OCI-LY3 (cell line): ENCODE results near the gene FTO.

Experiments used
- H2AFZ ChIP-seq: fragments of 200-600, 300-600 bp; shearing (Covaris generic); 2 replicates; pipeline ENCODE4 v1.6.0; 2014; ENCODE audit warnings: antibody characterized with exemption, low read depth, low read length
- H3K27ac ChIP-seq: fragments of 200-600, 300-600 bp; sonication (generic); 2 replicates; pipeline ENCODE4 v1.5.1; 2014; ENCODE audit warnings: mild to moderate bottlenecking, low read length, moderate library complexity, mixed read lengths
- H3K27me3 ChIP-seq: fragments of 200-600, 300-600 bp; sonication (generic); 2 replicates; pipeline ENCODE4 v1.6.1; 2014; ENCODE audit warnings: low read depth, low read length, mixed read lengths
- H3K36me3 ChIP-seq: fragments of 200-600, 300-600 bp; sonication (generic); replicated peaks from 2 replicates; pipeline ENCODE3; 2014; ENCODE audit warnings: low read depth, low read length, mixed read lengths
- H3K4me1 ChIP-seq: fragments of 300-600, 200-600 bp; sonication (generic); 2 replicates; pipeline ENCODE4 v1.6.1; 2014; ENCODE audit warnings: low read length, mixed read lengths
- H3K4me2 ChIP-seq: fragments of 200-600, 300-600 bp; sonication (generic); 2 replicates; pipeline ENCODE4 v1.6.1; 2014; ENCODE audit warnings: low read length, mixed read lengths
- H3K4me3 ChIP-seq: fragments of 300-600, 200-600 bp; sonication (generic); 2 replicates; pipeline ENCODE4 v1.5.1; 2014; ENCODE audit warnings: antibody characterized with exemption, mild to moderate bottlenecking, low read length, moderate library complexity
- H3K79me2 ChIP-seq: fragments of 300-600, 200-600 bp; shearing (Covaris generic); 2 replicates; pipeline ENCODE4 v1.6.1; 2014; ENCODE audit warnings: mild to moderate bottlenecking, low read length, mixed read lengths
- H3K9ac ChIP-seq: fragments of 300-600, 200-600 bp; shearing (Covaris generic); 2 replicates; pipeline ENCODE4 v1.6.0; 2014; ENCODE audit warnings: mild to moderate bottlenecking, low read length, moderate library complexity
- H3K9me3 ChIP-seq: fragments of 200-600, 300-600 bp; shearing (Covaris generic); 2 replicates; pipeline ENCODE4 v1.6.1; 2014; ENCODE audit warnings: low read length, mixed read lengths; ENCODE audit not compliant: insufficient read depth
- H4K20me1 ChIP-seq: fragments of 200-600, 300-600 bp; sonication (generic); 2 replicates; pipeline ENCODE4 v1.6.1; 2016; ENCODE audit warnings: low read length, mixed read lengths; ENCODE audit not compliant: insufficient read depth
- CTCF ChIP-seq: fragments of 200-600, 300-600 bp; sonication (generic); IDR thresholded peaks from 2 replicates; pipeline ENCODE4 v1.5.1; 2014; ENCODE audit warnings: antibody characterized with exemption, low read length, low read depth
- EZH2phosphoT487 ChIP-seq: fragments of 200-600 bp; shearing (Covaris generic); IDR thresholded peaks from 2 replicates; pipeline ENCODE4 v1.6.1; 2018; ENCODE audit warnings: antibody characterized with exemption, mixed run types, low read depth

FTO gene

GRCh38 chr16:54185045-54185444, 481.1 kb downstream of the FTO start:
- H3K9me3 ChIP-seq: no peaks in the 10 kb centered on the region
- H3K4me3 ChIP-seq: no peak overlapping the region
- H3K27ac ChIP-seq: no peak overlapping the region

GRCh38 chr16:54191163-54191562, 487.2 kb downstream of the FTO start:
- Histone ChIP-seq H3K4me2 (no peak overlapping the region), H3K27me3 (0 out of 2 replicates have a peak, but pooled peaks cover 2% of the 10 kb centered on the region)
- TF ChIP-seq CTCF: no peak
- TF ChIP-seq EZH2phosphoT487: no peak

More at GRCh38 chr16:54185045-54185444, 481.1 kb downstream of the FTO start:
- TF ChIP-seq EZH2phosphoT487 (no peak), CTCF (no peak)
- H3K36me3 ChIP-seq: no peaks in the 10 kb centered on the region
- no peak overlapping the region for H2AFZ ChIP-seq
- H3K79me2 ChIP-seq: no peaks in the 10 kb centered on the region
- H3K9ac ChIP-seq: no peak overlapping the region
- H4K20me1 ChIP-seq: no peaks in the 10 kb centered on the region
- H3K27me3 ChIP-seq: 0 out of 2 replicates have a peak, but pooled peaks cover 6% of the 10 kb centered on the region
- no peak overlapping the region for H3K4me2 ChIP-seq
- no peaks in the 10 kb centered on the region for H3K4me1 ChIP-seq

GRCh38 chr16:54191592-54191991, 487.6 kb downstream of the FTO start:
- H2AFZ ChIP-seq: no peak overlapping the region
- H3K79me2 ChIP-seq: no peaks in the 10 kb centered on the region
- H3K4me3 ChIP-seq: no peak overlapping the region
- H4K20me1 ChIP-seq: no peaks in the 10 kb centered on the region
- H3K9ac ChIP-seq: no peak overlapping the region
- H3K4me2 ChIP-seq: no peak overlapping the region
- no peaks in the 10 kb centered on the region for H3K36me3 ChIP-seq
- no peak overlapping the region for H3K27ac ChIP-seq
- no peaks in the 10 kb centered on the region for H3K27me3 ChIP-seq
- TF ChIP-seq EZH2phosphoT487 (no peak), CTCF (no peak)
- H3K4me1 ChIP-seq: no peaks in the 10 kb centered on the region
- no peaks in the 10 kb centered on the region for H3K9me3 ChIP-seq

More at GRCh38 chr16:54191163-54191562, 487.2 kb downstream of the FTO start:
- Histone ChIP-seq H3K79me2 (no peaks in the 10 kb centered on the region), H4K20me1 (no peaks in the 10 kb centered on the region), H3K4me1 (no peaks in the 10 kb centered on the region), H3K4me3 (no peak overlapping the region), H3K36me3 (no peaks in the 10 kb centered on the region), H3K27ac (no peak overlapping the region), H2AFZ (no peak overlapping the region), H3K9me3 (no peaks in the 10 kb centered on the region), H3K9ac (no peak overlapping the region)

GRCh38 chr16:54193013-54193664, 489.2 kb downstream of the FTO start:
- TF ChIP-seq CTCF: no peak
- TF ChIP-seq EZH2phosphoT487: no peak
- Histone ChIP-seq H4K20me1 (no peaks in the 10 kb centered on the region), H3K36me3 (no peaks in the 10 kb centered on the region), H3K4me3 (no peak overlapping the region), H3K79me2 (no peaks in the 10 kb centered on the region), H3K4me1 (no peaks in the 10 kb centered on the region), H3K27me3 (no peaks in the 10 kb centered on the region), H3K27ac (no peak overlapping the region), H3K4me2 (no peak overlapping the region; the same call in 1 of the 2 replicates), H2AFZ (peak overlapping the region; percentile 71), H3K9ac (no peak overlapping the region), H3K9me3 (no peaks in the 10 kb centered on the region)
